ENCODE measurements around the gene HES5. TPM values are rescaled to one million over a fixed set of nuclear protein-coding genes. Genes with fewer than 3 reads are reported as not detected.

HES5 gene
- total and polyA plus RNA-seq, 2 donors (not counting 3 experiments of a cell fraction or from before 2014, with no cell fraction given) = 0.07 TPM; not detected in 1

DNA sequence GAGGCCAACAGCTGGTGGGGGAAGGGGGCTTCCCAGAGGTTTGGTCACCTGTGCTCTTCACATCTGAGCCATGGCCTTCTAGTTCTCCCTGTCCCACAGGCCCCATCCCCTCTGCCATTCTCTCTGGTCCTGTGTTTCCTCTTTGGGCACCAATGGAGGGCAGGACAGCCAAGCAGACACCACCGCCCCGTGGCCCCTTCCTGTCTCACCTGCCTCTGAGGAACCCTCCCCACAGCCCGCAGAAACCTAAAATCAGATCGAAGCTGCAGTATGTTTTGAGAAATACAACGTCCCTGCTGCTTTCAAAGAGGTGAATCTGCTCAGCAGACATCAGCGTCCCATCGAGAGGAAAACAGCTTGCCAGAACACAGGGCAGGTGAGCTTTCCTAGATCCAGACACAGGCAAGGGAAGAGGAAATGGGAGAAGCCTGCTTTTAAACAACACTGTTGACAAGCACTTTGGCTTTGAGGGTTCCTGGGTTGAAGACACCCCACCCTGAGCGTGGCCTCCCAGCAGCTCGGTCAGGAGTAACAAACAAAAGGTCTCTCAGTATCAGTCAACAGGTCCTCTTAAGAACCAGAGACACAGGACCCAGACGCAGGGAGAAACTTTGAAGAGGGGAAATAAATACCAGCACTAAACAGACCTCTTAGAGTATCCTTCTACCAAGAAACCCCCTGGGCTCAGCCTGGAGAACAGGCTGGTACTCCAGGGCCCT, 6.0 kb downstream of the HES5 start:
- intact Hi-C loops (cut with micrococcal nuclease) = no loop called here
- Histone ChIP-seq H3K79me2 (ENCODE audit: control insufficient read depth, insufficient read depth, low read length) (peaks cover 40% of the 10 kb centered on the region), H2AFZ (ENCODE audit: low read depth, low read length) (no peak overlapping the region), H3K9ac (replicated peaks; ENCODE audit: extremely low read depth, insufficient read depth, low read length) (no peak overlapping the region), H3K4me3 (replicated peaks in 1 of 3; ENCODE audit: insufficient read depth in 1 of 3, low read depth in 1 of 3, low read length in 3 of 3) (no peak overlapping the region), H3K4me1 (ENCODE audit: control insufficient read depth, extremely low read depth, insufficient read depth, low read length) (peaks cover 17% of the 10 kb centered on the region), H3K27me3 (ENCODE audit: control insufficient read depth in 2 of 2, insufficient read depth in 2 of 2, low read length in 2 of 2) (peaks cover 0 to 3% of the 10 kb centered on the region in 2 experiments), H3K27ac (ENCODE audit: insufficient read depth, low read depth, low read length) (no peak overlapping the region), H4K20me1 (replicated peaks; ENCODE audit: control insufficient read depth, extremely low read depth, insufficient read depth, low read length) (no peaks in the 10 kb centered on the region), H3K9me3 (replicated peaks; ENCODE audit: control insufficient read depth, insufficient read depth, low read length) (no peaks in the 10 kb centered on the region), H3K9me1 (replicated peaks; ENCODE audit: control insufficient read depth, extremely low read depth, insufficient read depth, low read length) (no peaks in the 10 kb centered on the region), H3K4me2 (ENCODE audit: insufficient read depth, low read length) (peak overlapping the region; percentile 1), H3K36me3 (ENCODE audit: control insufficient read depth in 2 of 2, extremely low read depth in 1 of 2, insufficient read depth in 2 of 2, low read length in 2 of 2) (peaks cover 3 to 17% of the 10 kb centered on the region in 2 experiments)
- TF ChIP-seq MYC (IDR thresholded peaks at IDR 0.05; ENCODE audit: low read depth, low read length) = no peak
- no peak for TF ChIP-seq POLR2AphosphoS5 (IDR thresholded peaks at IDR 0.05; ENCODE audit: insufficient read depth, low read depth, low read length)
- TF ChIP-seq GATA2 (IDR thresholded peaks at IDR 0.05; ENCODE audit: insufficient read depth, insufficient read length, low read depth, low read length) = no peak
- TF ChIP-seq JUN (IDR thresholded peaks at IDR 0.05; ENCODE audit: borderline replicate concordance, insufficient read depth, insufficient read length, low read depth) = no peak
- TF ChIP-seq EZH2 (IDR thresholded peaks at IDR 0.05; ENCODE audit: borderline replicate concordance, low read depth, low read length, severe bottlenecking) = no peak
- ChIA-PET CTCF (interaction anchor here (1.0 to 1.5 kb wide), 2 partner anchors 17 to 109 kb away, joined by 3 read pairs; no protein-coding TSS in a partner anchor), POLR2A (no interaction called here)
- BruUV-seq (replicated peaks) = no TSS peak
- dilution Hi-C loops (cut with MboI; ENCODE audit: extremely low pct_ligation_motif_present, low sequenced_read_pairs) = no loop called here
- FAIRE-seq = no peak
- DNase-seq (ENCODE audit: low read depth, low spot score) = no peak

- no peaks in the 10 kb centered on the region for H3K9me1 ChIP-seq (replicated peaks; ENCODE audit: control insufficient read depth, extremely low read depth, insufficient read depth, low read length)
- H4K20me1 ChIP-seq (replicated peaks; ENCODE audit: control insufficient read depth, extremely low read depth, insufficient read depth, low read length) = no peaks in the 10 kb centered on the region
- no peak overlapping the region for H3K27ac ChIP-seq (ENCODE audit: insufficient read depth, low read depth, low read length)
- no peak for FAIRE-seq
- no peak overlapping the region for H2AFZ ChIP-seq (ENCODE audit: low read depth, low read length)
- TF ChIP-seq FOS (IDR thresholded peaks at IDR 0.05; ENCODE audit: borderline replicate concordance, insufficient read depth, low read length) = no peak
- intact Hi-C loops (cut with micrococcal nuclease) = no loop called here
- BruUV-seq (replicated peaks) = no TSS peak
- peaks cover 40% of the 10 kb centered on the region for H3K79me2 ChIP-seq (ENCODE audit: control insufficient read depth, insufficient read depth, low read length)
- POLR2A ChIA-PET = no interaction called here
- DNase-seq (ENCODE audit: low read depth, low spot score) = no peak
- H3K9me3 ChIP-seq (replicated peaks; ENCODE audit: control insufficient read depth, insufficient read depth, low read length) = no peaks in the 10 kb centered on the region
- peaks cover 17% of the 10 kb centered on the region for H3K4me1 ChIP-seq (ENCODE audit: control insufficient read depth, extremely low read depth, insufficient read depth, low read length)
- CTCF ChIA-PET = no interaction called here
- no peak overlapping the region for H3K4me2 ChIP-seq (ENCODE audit: insufficient read depth, low read length)
- H3K9ac ChIP-seq (replicated peaks; ENCODE audit: extremely low read depth, insufficient read depth, low read length) = no peak overlapping the region
- dilution Hi-C loops (cut with MboI; ENCODE audit: extremely low pct_ligation_motif_present, low sequenced_read_pairs) = no loop called here
- no peaks in the 10 kb centered on the region for H3K27me3 ChIP-seq (ENCODE audit: control insufficient read depth in 2 of 2, insufficient read depth in 2 of 2, low read length in 2 of 2)
- peaks cover 3 to 24% of the 10 kb centered on the region in 2 experiments for H3K36me3 ChIP-seq (ENCODE audit: control insufficient read depth in 2 of 2, extremely low read depth in 1 of 2, insufficient read depth in 2 of 2, low read length in 2 of 2)
- no peak overlapping the region for H3K4me3 ChIP-seq (replicated peaks in 1 of 3; ENCODE audit: insufficient read depth in 1 of 3, low read depth in 1 of 3, low read length in 3 of 3)
Observed at GRCh38 chr1:2523191-2523890, 6.7 kb downstream of the HES5 start.

All from endothelial cell of umbilical vein (primary cell).